Stimulated activated effector memory CD8-positive, alpha-beta T cell treated with anti-CD3 and anti-CD28 coated beads, Interleukin-12 subunit alpha, Interleukin-12 subunit beta, amount 100 ng/mL, for 72 hours (primary cell): Measurements from ENCODE around the gene PSME2.
A peak's percentile ranks its signal among the peaks of the same experiment; 100 is the strongest.

ENCODE experiments used
- ATAC-seq: fragments of 150-1000 bp; cut with Tn5 transposase; 2 replicates; pipeline ENCODE4 v1.10.0; 2021
- DNase-seq, 2 donors: peaks; one replicate each; pipeline ENCODE4 v3.0.0; 2021 to 2022; ENCODE audit warnings: low spot score in 2 of 2
- H3K27ac Mint-ChIP-seq: one replicate; pipeline ENCODE4 v1.8.0; 2022; ENCODE audit warnings: mild to moderate bottlenecking, mixed read lengths
- H3K36me3 Mint-ChIP-seq: one replicate; pipeline ENCODE4 v1.8.0; 2022; ENCODE audit warnings: mild to moderate bottlenecking, mixed read lengths
- H3K4me1 Mint-ChIP-seq: one replicate; pipeline ENCODE4 v1.8.0; 2022; ENCODE audit warnings: mixed read lengths
- H3K4me3 Mint-ChIP-seq: one replicate; pipeline ENCODE4 v1.8.0; 2022; ENCODE audit warnings: mild to moderate bottlenecking, mixed read lengths
- H3K9me3 Mint-ChIP-seq: one replicate; pipeline ENCODE4 v1.8.0; 2022; ENCODE audit warnings: mixed read lengths

PSME2 gene

DNA sequence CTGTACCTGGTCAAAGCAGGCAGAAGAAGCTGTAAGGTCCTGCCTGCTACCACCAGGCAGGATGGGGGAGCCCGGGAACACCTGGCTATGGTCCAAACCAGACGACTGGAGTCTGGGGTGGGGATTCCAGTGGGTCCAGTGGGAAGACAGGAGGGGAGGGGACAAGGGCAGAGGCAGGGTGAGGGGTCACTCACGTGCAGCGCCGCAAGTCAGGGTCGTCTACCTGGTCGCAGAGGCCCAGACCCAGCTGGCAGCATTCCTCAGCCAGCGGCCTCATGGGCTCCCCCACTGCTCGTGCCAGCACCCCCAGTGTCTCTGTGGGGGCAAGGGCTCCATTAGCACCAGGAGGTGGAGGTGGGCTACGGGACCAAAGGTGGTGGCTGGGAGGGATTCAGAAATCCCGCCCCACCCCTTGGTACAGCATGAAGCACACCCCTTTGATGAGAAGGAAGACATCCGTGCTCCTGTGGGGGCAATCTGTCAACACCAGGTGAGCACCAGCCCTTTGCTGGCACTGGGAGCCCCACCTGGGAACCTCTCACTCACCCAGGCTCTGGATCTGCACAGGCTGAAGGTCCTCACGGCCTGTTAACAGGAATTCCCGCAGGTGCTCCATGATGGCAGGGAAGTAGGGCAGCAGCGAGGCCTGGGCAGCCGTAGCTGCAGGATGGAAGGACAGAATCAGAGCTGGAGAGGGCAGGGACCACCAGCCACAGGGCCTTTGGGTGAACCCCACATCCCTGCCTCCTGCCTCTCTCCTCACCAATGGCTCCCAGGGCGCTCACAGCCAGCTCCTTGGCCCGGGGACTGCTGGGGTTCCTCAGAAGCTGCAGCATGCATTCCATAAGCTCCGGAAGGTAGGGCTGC lies 37.9 kb upstream of the PSME2 start:
- H3K9me3 Mint-ChIP-seq = no peaks in the 10 kb centered on the region
- no peak overlapping the region for H3K4me3 Mint-ChIP-seq
- DNase-seq (no peak), ATAC-seq (no peak)
- peak overlapping the region; percentile 64 for H3K27ac Mint-ChIP-seq
- peaks cover 87% of the 10 kb centered on the region for H3K36me3 Mint-ChIP-seq
- H3K4me1 Mint-ChIP-seq = peaks cover 43% of the 10 kb centered on the region

DNA sequence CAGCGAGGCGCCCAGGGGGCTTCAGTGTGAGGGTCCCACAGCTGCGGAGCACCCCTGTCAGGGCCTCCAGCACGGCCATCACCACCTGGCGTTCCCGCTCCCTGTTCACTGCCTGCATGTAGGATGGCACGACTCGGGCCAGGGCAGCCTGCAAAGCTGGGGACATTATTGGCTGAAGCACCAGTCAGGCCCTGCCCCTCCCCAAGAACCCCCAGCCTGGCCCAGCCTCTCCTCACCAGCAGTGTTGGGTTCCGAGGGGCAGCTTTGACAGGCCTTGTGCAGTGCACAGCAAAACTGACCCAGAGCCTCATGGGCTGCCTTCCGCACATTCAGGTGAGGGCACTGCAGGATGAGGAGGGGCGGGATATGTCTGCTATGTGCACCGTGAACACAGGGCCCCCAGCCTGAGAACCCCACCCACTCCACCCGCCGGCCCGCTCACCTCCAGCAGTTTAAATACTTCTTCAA lies 36.6 kb upstream of the PSME2 start:
- peak overlapping the region; percentile 84 for H3K27ac Mint-ChIP-seq
- DNase-seq (no peak), ATAC-seq (no peak)
- no peaks in the 10 kb centered on the region for H3K9me3 Mint-ChIP-seq
- H3K4me1 Mint-ChIP-seq = peaks cover 42% of the 10 kb centered on the region
- H3K4me3 Mint-ChIP-seq = no peak overlapping the region
- H3K36me3 Mint-ChIP-seq = peaks cover 90% of the 10 kb centered on the region

DNA sequence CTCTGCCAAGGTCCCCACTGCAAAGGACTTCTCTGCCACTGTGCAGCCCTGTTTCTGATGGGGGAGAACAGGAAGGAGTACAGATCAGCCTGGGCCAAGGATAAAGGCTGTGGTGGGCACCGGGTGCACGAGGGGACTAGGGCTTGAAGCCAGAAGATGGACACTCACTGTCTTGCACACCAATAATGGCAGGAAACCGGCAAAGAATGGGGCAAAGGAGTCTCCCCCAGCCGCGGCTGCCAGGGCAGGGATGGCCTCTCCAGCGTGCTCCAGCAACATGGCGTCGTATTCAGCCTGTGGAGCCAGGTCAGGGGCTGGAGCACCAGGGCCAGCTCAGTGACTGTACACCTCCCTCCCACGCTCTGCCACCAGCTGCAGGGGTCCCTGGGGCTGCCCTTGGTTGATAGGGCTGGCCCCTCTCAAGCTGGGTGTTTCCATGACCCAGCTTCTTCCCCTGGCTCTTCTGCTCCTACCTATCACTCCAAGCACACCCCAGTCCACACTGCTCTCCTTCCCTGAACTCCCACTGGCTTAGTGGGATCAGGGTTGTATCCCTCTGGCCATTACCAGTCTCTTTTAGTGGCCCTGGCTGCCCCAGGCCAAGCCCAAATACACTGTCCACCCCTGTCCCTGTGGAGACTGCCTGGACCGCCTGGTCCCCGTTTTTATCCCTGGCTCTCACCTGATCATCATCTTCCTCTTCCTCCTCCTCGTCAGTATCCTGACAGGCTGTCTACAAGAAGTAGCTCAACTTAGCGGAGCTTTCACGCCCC lies 35.9 kb upstream of the PSME2 start:
- H3K9me3 Mint-ChIP-seq = no peaks in the 10 kb centered on the region
- peaks cover 34% of the 10 kb centered on the region for H3K4me1 Mint-ChIP-seq
- H3K4me3 Mint-ChIP-seq = no peak overlapping the region
- peaks cover 90% of the 10 kb centered on the region for H3K36me3 Mint-ChIP-seq
- DNase-seq = no peak
- H3K27ac Mint-ChIP-seq = peak overlapping the region; percentile 84
- no peak for ATAC-seq

DNA sequence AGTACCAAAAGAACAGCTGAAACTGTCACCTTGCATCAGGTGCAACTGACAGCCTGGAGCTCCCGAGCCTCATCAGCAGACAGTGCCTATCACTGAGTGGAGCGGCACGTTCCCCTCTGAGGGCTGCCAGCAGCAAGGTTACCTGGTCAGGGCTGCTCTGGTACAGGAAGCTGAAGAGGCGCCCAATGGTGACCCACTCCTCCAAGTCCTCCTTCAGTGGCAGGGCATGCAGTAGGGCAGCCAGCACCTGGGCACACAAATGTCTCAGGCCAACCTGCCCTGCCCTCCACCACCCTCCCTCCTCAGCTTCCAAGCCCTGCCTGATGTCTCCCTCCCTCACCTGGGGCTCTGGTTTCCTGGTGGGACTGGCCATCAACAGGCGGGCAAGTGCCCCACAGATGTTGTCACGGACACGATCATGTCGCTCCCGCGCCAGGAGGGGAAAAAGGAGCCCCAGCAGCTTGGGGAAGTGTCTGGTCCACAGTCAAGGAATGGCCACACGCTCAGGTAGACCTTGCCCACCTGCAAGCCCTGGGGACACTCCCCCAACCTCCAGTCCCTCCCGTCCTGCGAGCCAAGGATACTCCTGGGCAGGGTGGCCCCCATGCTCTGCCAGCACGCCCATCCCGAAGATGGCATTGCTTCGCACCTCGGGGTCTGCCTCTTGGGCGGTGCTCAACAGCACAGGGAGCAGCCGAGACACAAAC lies 35.1 kb upstream of the PSME2 start:
- no peak for ATAC-seq
- peak overlapping the region; percentile 85 for H3K27ac Mint-ChIP-seq
- peaks cover 93% of the 10 kb centered on the region for H3K36me3 Mint-ChIP-seq
- H3K4me1 Mint-ChIP-seq = peaks cover 29% of the 10 kb centered on the region
- H3K9me3 Mint-ChIP-seq = no peaks in the 10 kb centered on the region
- no peak overlapping the region for H3K4me3 Mint-ChIP-seq
- no peak for DNase-seq

DNA sequence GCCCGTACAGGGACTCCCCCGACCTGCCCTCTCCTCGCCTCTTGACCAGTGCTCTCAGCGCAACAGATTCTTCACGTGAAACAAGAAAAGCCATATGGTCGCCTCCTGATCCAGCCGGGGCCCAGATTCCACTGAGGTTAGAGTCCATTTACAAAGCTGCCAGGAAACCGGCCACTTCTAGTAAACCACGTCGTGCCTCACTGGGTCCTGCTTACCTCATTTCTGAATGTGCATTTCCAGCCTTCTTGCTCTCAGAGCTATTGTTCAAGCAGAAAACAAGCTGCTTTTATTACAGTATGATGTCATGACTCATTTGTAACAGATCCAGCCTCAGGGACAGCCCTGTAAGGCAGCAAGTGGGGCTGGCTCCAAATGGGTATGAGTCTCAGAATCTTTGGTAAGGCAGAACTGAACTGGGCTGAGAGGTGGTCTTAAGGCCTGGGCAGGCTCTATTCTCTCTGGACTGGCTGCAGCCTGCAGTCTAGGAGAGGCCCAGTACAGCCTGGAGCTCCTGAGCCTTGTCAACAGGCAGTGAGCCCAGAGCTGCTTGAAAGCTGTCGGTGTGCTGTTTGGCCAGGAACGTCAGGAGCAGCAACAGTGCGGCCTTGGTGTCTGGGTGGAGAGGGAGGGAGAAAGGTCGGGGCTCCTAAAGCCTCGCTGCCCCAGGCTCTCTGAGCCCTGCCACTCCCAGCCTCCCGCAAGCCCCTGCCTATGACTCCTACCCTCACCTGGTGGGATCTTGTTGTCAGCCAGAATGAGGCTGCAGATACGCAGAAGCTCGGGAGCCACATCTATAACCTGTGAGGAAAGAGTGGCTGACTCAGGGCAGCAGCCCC lies 33.8 kb upstream of the PSME2 start:
- DNase-seq (no peak), ATAC-seq (peak; percentile 27)
- H3K36me3 Mint-ChIP-seq = peaks cover 98% of the 10 kb centered on the region
- H3K9me3 Mint-ChIP-seq = no peaks in the 10 kb centered on the region
- H3K27ac Mint-ChIP-seq = peak overlapping the region; percentile 85
- H3K4me1 Mint-ChIP-seq = peaks cover 25% of the 10 kb centered on the region
- no peak overlapping the region for H3K4me3 Mint-ChIP-seq

DNA sequence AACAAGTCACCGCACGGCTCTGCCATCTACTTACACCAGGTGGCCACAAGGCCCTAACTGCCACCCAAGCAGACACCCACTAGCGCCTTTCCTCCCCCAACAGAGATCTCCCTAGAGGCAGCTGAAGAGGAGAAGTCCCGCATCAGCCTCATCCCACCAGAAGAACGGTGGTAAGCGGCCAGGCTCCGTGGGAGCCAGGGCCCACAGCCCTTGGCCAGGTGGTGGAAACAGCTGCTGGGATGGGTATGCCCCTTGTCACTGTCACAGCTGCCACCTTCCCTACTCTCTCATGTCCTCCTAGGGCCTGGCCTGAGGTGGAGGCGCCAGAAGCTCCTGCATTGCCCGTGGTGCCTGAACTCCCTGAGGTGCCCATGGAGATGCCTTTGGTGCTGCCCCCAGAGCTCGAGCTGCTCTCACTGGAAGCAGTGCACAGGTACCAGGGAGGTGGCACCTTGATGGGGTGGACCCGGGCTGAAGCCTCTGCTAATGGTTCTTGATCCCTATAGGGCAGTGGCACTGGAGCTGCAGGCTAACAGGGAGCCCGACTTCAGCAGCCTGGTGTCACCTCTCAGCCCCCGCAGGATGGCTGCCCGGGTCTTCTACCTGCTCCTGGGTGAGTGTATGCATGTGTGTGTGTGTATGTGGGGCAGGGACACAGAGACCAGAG lies 33.0 kb upstream of the PSME2 start:
- peaks cover 32% of the 10 kb centered on the region for H3K4me1 Mint-ChIP-seq
- H3K4me3 Mint-ChIP-seq = no peak overlapping the region
- peaks cover 98% of the 10 kb centered on the region for H3K36me3 Mint-ChIP-seq
- H3K9me3 Mint-ChIP-seq = no peaks in the 10 kb centered on the region
- peak overlapping the region; percentile 85 for H3K27ac Mint-ChIP-seq
- peak; percentile 2 for ATAC-seq
- DNase-seq = no peak

DNA sequence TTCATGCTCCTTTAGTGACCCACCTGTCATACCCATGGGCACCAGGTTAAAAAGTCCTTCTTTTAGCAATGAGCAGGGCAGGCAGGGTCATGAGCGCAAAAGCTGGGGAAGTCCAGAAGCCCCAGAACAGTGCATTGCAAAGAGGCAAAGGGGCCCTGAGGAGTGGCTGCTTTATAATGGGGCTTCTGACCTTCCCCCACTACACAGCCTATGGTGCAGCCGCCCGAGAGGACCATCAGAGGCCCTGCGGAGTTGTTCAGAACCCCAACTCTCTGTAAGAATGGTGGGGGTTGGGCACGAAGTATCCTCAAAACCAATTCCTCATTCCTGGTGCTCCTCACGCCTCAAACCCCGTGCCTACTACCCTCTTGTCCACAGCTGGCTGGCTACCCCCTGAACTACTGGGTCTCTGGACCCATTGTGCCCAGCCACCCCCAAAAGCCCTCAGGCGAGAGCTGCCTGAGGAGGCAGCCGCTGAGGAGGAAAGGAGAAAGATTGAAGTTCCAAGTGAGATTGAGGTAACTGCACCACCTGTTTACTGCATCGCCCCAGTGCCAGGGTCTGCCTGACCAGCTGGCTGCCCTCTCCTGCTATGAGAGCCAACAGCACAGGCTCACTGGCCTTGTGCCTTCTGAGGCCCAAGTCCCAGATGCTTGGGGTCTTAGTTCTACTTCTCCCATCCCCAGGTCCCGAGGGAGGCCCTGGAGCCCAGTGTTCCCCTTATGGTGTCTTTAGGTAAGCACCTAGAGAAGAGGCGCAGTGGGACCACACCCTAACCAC lies 32.2 kb upstream of the PSME2 start:
- DNase-seq = no peak
- H3K4me1 Mint-ChIP-seq = peaks cover 34% of the 10 kb centered on the region
- no peak for ATAC-seq
- no peaks in the 10 kb centered on the region for H3K9me3 Mint-ChIP-seq
- H3K36me3 Mint-ChIP-seq = peaks cover 98% of the 10 kb centered on the region
- no peak overlapping the region for H3K4me3 Mint-ChIP-seq
- peak overlapping the region; percentile 85 for H3K27ac Mint-ChIP-seq

DNA sequence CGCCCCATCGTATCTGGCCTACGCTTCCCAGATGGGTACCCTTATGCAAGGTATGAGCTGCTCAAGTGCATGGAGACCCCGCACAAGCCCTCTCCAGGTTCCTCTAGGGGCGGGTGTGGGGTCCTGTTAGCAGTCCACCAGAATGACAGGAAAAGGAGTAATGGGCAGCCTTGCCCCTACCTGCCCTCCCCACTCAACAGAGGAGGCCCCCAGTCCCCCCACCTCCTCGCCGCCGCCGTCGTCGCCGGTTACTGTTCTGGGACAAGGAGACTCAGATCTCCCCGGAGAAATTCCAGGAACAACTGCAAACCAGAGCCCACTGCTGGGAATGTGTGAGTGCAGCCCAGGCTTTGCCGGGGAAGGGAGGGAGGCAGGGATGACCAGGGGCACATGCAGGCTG lies 31.5 kb upstream of the PSME2 start:
- no peak for ATAC-seq
- Mint-ChIP-seq H3K4me1 (peaks cover 41% of the 10 kb centered on the region), H3K9me3 (no peaks in the 10 kb centered on the region), H3K27ac (no peak overlapping the region), H3K4me3 (no peak overlapping the region), H3K36me3 (peaks cover 98% of the 10 kb centered on the region)
- DNase-seq = no peak

DNA sequence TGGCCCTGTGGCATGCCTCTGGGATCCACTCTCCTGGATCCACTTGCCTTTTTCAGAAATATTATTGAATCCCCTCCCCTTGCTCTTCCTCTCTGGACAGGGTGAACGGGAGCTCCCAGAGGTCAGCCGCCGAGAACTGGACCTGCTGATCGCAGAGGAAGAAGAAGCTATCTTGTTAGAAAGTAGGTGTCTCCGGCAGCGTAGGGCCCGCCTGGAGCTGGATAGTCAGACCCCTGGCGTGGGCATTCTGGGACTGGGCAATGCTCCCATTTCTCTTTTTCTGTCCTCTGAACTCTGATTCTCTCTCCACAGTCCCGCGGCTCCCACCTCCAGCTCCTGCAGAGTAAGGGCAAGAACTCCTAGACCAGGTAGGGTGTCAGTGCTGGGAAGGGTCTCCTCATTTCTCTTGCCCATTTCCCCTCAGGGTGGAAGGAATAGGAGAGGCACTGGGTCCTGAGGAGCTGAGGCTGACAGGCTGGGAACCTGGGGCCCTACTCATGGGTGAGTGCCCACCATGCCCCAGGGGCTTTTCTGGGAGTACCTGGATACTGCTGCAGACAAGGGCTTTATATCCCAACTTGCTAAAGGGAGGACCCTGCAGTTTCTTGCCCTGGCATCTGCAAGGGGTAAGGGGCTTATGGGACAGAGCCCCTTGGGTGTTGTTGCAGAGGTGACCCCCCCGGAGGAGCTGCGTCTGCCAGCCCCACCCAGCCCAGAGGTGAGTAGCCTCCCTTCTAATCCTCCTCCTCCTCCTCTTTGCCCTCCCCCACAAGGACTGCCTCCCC lies 30.8 kb upstream of the PSME2 start:
- no peak for ATAC-seq
- H3K36me3 Mint-ChIP-seq = peaks cover 94% of the 10 kb centered on the region
- no peaks in the 10 kb centered on the region for H3K9me3 Mint-ChIP-seq
- no peak overlapping the region for H3K4me3 Mint-ChIP-seq
- H3K27ac Mint-ChIP-seq = no peak overlapping the region
- DNase-seq = no peak
- H3K4me1 Mint-ChIP-seq = peaks cover 39% of the 10 kb centered on the region

DNA sequence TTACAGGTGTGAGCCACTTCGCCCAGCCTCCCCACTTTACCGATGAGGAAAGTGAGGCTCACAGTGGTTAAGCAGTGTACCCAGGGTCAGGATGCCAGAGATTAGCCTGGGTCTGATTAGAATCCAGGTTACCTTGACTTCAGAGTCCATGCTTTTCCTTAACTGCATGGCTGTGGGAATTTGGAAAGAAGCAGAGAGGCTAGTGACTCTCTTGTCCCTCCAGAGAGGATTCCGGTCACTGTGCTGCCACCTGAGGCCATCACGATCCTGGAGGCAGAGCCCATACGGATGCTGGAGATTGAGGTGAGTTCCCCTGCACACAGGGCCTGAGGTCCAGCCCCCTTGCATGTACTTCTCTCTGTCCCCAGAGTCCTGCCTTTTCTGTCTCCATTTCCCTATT lies 30.2 kb upstream of the PSME2 start:
- Mint-ChIP-seq H3K4me1 (peaks cover 44% of the 10 kb centered on the region), H3K36me3 (peaks cover 91% of the 10 kb centered on the region)
- no peak for ATAC-seq

DNA sequence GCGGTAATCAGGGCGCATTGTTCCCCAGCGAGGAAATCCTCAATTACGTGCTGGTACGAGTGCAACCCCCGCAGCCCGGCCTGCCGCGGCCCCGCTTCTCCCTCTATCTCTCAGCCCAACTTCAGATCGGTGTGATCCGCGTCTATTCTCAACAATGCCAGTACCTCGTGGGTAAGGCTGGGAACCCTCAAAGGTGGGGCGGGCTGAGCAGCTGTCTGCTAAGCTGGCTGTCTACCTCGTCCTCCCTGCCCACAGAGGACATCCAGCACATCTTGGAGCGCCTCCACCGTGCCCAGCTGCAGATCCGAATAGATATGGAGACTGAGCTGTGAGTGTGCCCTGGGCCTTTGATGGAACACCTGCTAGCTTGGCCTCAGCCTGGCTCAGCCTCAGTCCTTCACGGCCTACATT lies 26.5 kb upstream of the PSME2 start:
- peaks cover 42% of the 10 kb centered on the region for H3K4me1 Mint-ChIP-seq
- H3K9me3 Mint-ChIP-seq = no peaks in the 10 kb centered on the region
- no peak for ATAC-seq
- H3K4me3 Mint-ChIP-seq = peak overlapping the region; percentile 84
- DNase-seq = no peak
- peaks cover 91% of the 10 kb centered on the region for H3K36me3 Mint-ChIP-seq
- peak overlapping the region; percentile 64 for H3K27ac Mint-ChIP-seq

More for the DNA sequence above, 30.2 kb upstream of the PSME2 start:
- Mint-ChIP-seq H3K4me3 (no peak overlapping the region), H3K9me3 (no peaks in the 10 kb centered on the region), H3K27ac (no peak overlapping the region)
- DNase-seq = no peak

DNA sequence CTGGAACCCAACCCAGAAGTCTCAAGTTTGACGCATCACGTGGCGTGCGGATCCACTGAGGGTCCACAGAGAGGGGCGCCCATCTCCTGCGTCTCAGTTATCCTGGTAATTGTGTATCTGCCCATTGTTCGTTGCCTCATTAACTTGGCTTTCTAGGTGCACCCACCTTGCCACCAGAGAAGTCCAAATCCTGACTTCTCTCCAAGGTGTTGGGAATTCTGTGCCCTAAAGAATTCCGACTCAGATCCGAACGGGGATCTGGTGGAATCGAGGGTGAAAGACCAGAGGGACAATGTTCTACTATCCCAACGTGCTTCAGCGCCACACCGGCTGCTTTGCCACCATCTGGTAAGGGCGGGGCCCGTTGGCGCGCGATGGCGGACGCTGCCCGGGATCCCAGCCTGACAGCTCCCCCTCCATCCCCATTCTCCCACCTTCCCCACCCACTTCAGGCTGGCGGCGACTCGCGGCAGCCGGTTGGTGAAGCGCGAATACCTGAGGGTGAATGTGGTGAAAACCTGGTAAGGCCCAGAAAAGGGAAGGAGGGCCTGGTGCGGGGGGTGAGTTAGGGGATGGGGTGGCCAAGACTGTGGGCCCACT lies 26.0 kb upstream of the PSME2 start:
- peaks cover 47% of the 10 kb centered on the region for H3K4me1 Mint-ChIP-seq
- DNase-seq (no peak), ATAC-seq (no peak)
- peak overlapping the region; percentile 86 for H3K27ac Mint-ChIP-seq
- peaks cover 91% of the 10 kb centered on the region for H3K36me3 Mint-ChIP-seq
- peak overlapping the region; percentile 84 for H3K4me3 Mint-ChIP-seq
- H3K9me3 Mint-ChIP-seq = no peaks in the 10 kb centered on the region
